Neuron (in vitro differentiated cells): ENCODE measurements around the gene KCNE4.

ENCODE experiments used
- H2AFZ ChIP-seq: one replicate; pipeline ENCODE4 v1.6.1; 2013; ENCODE audit warnings: low read depth, mild to moderate bottlenecking, inconsistent platforms, low read length, moderate library complexity
- H3K27me3 ChIP-seq: one replicate; pipeline ENCODE4 v1.6.1; 2013; ENCODE audit warnings: low read length; ENCODE audit not compliant: insufficient read depth
- H3K36me3 ChIP-seq: one replicate; pipeline ENCODE4 v1.6.1; 2013; ENCODE audit warnings: low read length; ENCODE audit not compliant: insufficient read depth
- H3K4me1 ChIP-seq: one replicate; pipeline ENCODE4 v1.6.1; 2013; ENCODE audit warnings: low read length; ENCODE audit not compliant: insufficient read depth
- H3K4me3 ChIP-seq: 2 replicates; pipeline ENCODE4 v1.5.1; 2013; ENCODE audit warnings: mild to moderate bottlenecking, low read length, moderate library complexity
- H3K9me3 ChIP-seq: one replicate; pipeline ENCODE4 v1.6.1; 2013; ENCODE audit warnings: low read length

The KCNE4 gene

GRCh38 chr2:223055140-223055539 lies 3.1 kb downstream of the KCNE4 start:
- Histone ChIP-seq H3K36me3 (no peaks in the 10 kb centered on the region), H3K4me3 (no peak overlapping the region)

GRCh38 chr2:223055836-223056235 lies 3.8 kb downstream of the KCNE4 start:
- Histone ChIP-seq H3K4me3 (no peak overlapping the region), H3K9me3 (no peaks in the 10 kb centered on the region)

More at GRCh38 chr2:223055140-223055539, 3.1 kb downstream of the KCNE4 start:
- Histone ChIP-seq H3K4me1 (peaks cover 8% of the 10 kb centered on the region), H3K27me3 (no peaks in the 10 kb centered on the region), H2AFZ (no peak overlapping the region), H3K9me3 (no peaks in the 10 kb centered on the region)

GRCh38 chr2:223056701-223057418 lies 4.9 kb downstream of the KCNE4 start:
- no peaks in the 10 kb centered on the region for H3K27me3 ChIP-seq
- H3K9me3 ChIP-seq: no peaks in the 10 kb centered on the region
- H3K4me1 ChIP-seq: peaks cover 5% of the 10 kb centered on the region
- no peak overlapping the region for H2AFZ ChIP-seq
- no peak overlapping the region for H3K4me3 ChIP-seq
- no peaks in the 10 kb centered on the region for H3K36me3 ChIP-seq

More at GRCh38 chr2:223055836-223056235, 3.8 kb downstream of the KCNE4 start:
- no peak overlapping the region for H2AFZ ChIP-seq
- H3K36me3 ChIP-seq: no peaks in the 10 kb centered on the region
- H3K4me1 ChIP-seq: peaks cover 8% of the 10 kb centered on the region
- no peaks in the 10 kb centered on the region for H3K27me3 ChIP-seq

- H3K4me3 ChIP-seq: no peak overlapping the region
- no peaks in the 10 kb centered on the region for H3K36me3 ChIP-seq
- no peaks in the 10 kb centered on the region for H3K27me3 ChIP-seq
- no peaks in the 10 kb centered on the region for H3K9me3 ChIP-seq
- peak overlapping the region; percentile 2 for H2AFZ ChIP-seq
- peaks cover 5% of the 10 kb centered on the region for H3K4me1 ChIP-seq
Observed at GRCh38 chr2:223057569-223057968, 5.6 kb downstream of the KCNE4 start.

- Histone ChIP-seq H3K36me3 (no peaks in the 10 kb centered on the region), H3K4me3 (no peak overlapping the region), H3K4me1 (peaks cover 5% of the 10 kb centered on the region), H2AFZ (no peak overlapping the region), H3K27me3 (no peaks in the 10 kb centered on the region), H3K9me3 (no peaks in the 10 kb centered on the region)
Observed at GRCh38 chr2:223058952-223059716, 7.1 kb downstream of the KCNE4 start.

GRCh38 chr2:223060201-223060825 lies 8.3 kb downstream of the KCNE4 start:
- no peaks in the 10 kb centered on the region for H3K9me3 ChIP-seq
- no peaks in the 10 kb centered on the region for H3K27me3 ChIP-seq
- no peaks in the 10 kb centered on the region for H3K36me3 ChIP-seq
- H3K4me1 ChIP-seq: peaks cover 5% of the 10 kb centered on the region
- no peak overlapping the region for H2AFZ ChIP-seq
- no peak overlapping the region for H3K4me3 ChIP-seq

- H3K4me1 ChIP-seq: peaks cover 5% of the 10 kb centered on the region
- no peaks in the 10 kb centered on the region for H3K9me3 ChIP-seq
- no peaks in the 10 kb centered on the region for H3K36me3 ChIP-seq
- H3K27me3 ChIP-seq: no peaks in the 10 kb centered on the region
- no peak overlapping the region for H3K4me3 ChIP-seq
- no peak overlapping the region for H2AFZ ChIP-seq
Observed at GRCh38 chr2:223062396-223062795, 10.4 kb downstream of the KCNE4 start.

- Histone ChIP-seq H3K9me3 (no peaks in the 10 kb centered on the region), H3K36me3 (no peaks in the 10 kb centered on the region), H3K27me3 (no peaks in the 10 kb centered on the region), H3K4me3 (no peak overlapping the region), H3K4me1 (no peaks in the 10 kb centered on the region), H2AFZ (no peak overlapping the region)
Observed at GRCh38 chr2:223065107-223065506, 13.1 kb downstream of the KCNE4 start.

- Histone ChIP-seq H3K27me3 (no peaks in the 10 kb centered on the region), H3K9me3 (no peaks in the 10 kb centered on the region), H2AFZ (no peak overlapping the region), H3K4me3 (no peak overlapping the region), H3K4me1 (no peaks in the 10 kb centered on the region), H3K36me3 (no peaks in the 10 kb centered on the region)
Observed at GRCh38 chr2:223066721-223067120, 14.7 kb downstream of the KCNE4 start.

GRCh38 chr2:223068071-223068470 lies 16.1 kb downstream of the KCNE4 start:
- Histone ChIP-seq H3K4me1 (no peaks in the 10 kb centered on the region), H3K27me3 (no peaks in the 10 kb centered on the region), H3K4me3 (no peak overlapping the region), H3K9me3 (no peaks in the 10 kb centered on the region), H2AFZ (no peak overlapping the region), H3K36me3 (no peaks in the 10 kb centered on the region)

- no peaks in the 10 kb centered on the region for H3K4me1 ChIP-seq
- H3K36me3 ChIP-seq: no peaks in the 10 kb centered on the region
- H3K4me3 ChIP-seq: no peak overlapping the region
- H2AFZ ChIP-seq: no peak overlapping the region
- H3K9me3 ChIP-seq: no peaks in the 10 kb centered on the region
- no peaks in the 10 kb centered on the region for H3K27me3 ChIP-seq
Observed at GRCh38 chr2:223069465-223069864, 17.5 kb downstream of the KCNE4 start.

GRCh38 chr2:223069988-223070387 lies 18.0 kb downstream of the KCNE4 start:
- no peaks in the 10 kb centered on the region for H3K36me3 ChIP-seq
- no peak overlapping the region for H3K4me3 ChIP-seq

GRCh38 chr2:223071139-223071538 lies 19.1 kb downstream of the KCNE4 start:
- no peaks in the 10 kb centered on the region for H3K27me3 ChIP-seq
- no peaks in the 10 kb centered on the region for H3K36me3 ChIP-seq
- no peaks in the 10 kb centered on the region for H3K9me3 ChIP-seq
- H3K4me3 ChIP-seq: no peak overlapping the region
- H3K4me1 ChIP-seq: no peaks in the 10 kb centered on the region
- no peak overlapping the region for H2AFZ ChIP-seq

More at GRCh38 chr2:223069988-223070387, 18.0 kb downstream of the KCNE4 start:
- H3K27me3 ChIP-seq: no peaks in the 10 kb centered on the region
- H3K9me3 ChIP-seq: no peaks in the 10 kb centered on the region
- H3K4me1 ChIP-seq: no peaks in the 10 kb centered on the region
- H2AFZ ChIP-seq: no peak overlapping the region
